HepG2 (cell line): ENCODE measurements around the gene MT1A. TPM values are rescaled to one million over a fixed set of nuclear protein-coding genes. Genes with fewer than 3 reads are reported as not detected.

Source experiments
- CC2D1A ChIP-seq: sonication (generic); formaldehyde crosslinking; IDR thresholded peaks from 2 replicates; pipeline ENCODE4 v1.8.1; 2023; ENCODE audit warnings: mild to moderate bottlenecking, missing genetic modification reagents
- ESRRA ChIP-seq: sonication (generic); formaldehyde crosslinking; IDR thresholded peaks from 2 replicates; pipeline ENCODE4 v1.5.1; 2020; ENCODE audit warnings: mild to moderate bottlenecking, low read depth, missing genetic modification reagents
- FOXK2 ChIP-seq: fragments of 450-650 bp; IDR thresholded peaks from 2 replicates; pipeline ENCODE4 v1.6.1; 2016
- HNF4A ChIP-seq: sonication (generic); formaldehyde crosslinking; IDR thresholded peaks from 2 replicates; pipeline ENCODE4 v1.4.0; 2020; ENCODE audit warnings: missing genetic modification reagents
- HOXA3 ChIP-seq: sonication (generic); formaldehyde crosslinking; IDR thresholded peaks from 2 replicates; pipeline ENCODE4 v1.5.0; 2020; ENCODE audit warnings: missing genetic modification reagents
- MAFK ChIP-seq, 2 experiments: IDR thresholded peaks in 1 of 2; conservative IDR thresholded peaks in 1 of 2; 2 replicates each; pipeline ENCODE4 v1.6.1; 2011; ENCODE audit warnings: improper control_type of control experiment in 2 of 2, low read length in 2 of 2
- NAIF1 ChIP-seq: sonication (generic); formaldehyde crosslinking; IDR thresholded peaks from 2 replicates; pipeline ENCODE4 v1.5.0; 2020; ENCODE audit warnings: mild to moderate bottlenecking, missing genetic modification reagents, borderline replicate concordance
- POLR2A ChIP-seq, 2 experiments: IDR thresholded peaks; 2 replicates each; pipeline ENCODE4 v1.6.1; 2011; ENCODE audit warnings: low read depth in 2 of 2, low read length in 2 of 2, mild to moderate bottlenecking in 1 of 2, moderate library complexity in 1 of 2; ENCODE audit not compliant: insufficient read depth in 1 of 2
- SRSF1 ChIP-seq: fragments of 200-400 bp; formaldehyde crosslinking; optimal IDR thresholded peaks from 2 replicates; pipeline ENCODE3; 2017; ENCODE audit warnings: mild to moderate bottlenecking, low read depth, low read length, moderate library complexity
- TBX2 ChIP-seq: sonication (generic); formaldehyde crosslinking; IDR thresholded peaks from 2 replicates; pipeline ENCODE4 v1.5.0; 2020; ENCODE audit warnings: missing genetic modification reagents, mild to moderate bottlenecking, borderline replicate concordance
- TBX3 ChIP-seq: fragments of 450-650 bp; IDR thresholded peaks from 2 replicates; pipeline ENCODE4 v1.6.1; 2017; ENCODE audit warnings: antibody characterized with exemption, mild to moderate bottlenecking, inconsistent platforms, borderline replicate concordance
- ZC3H13 ChIP-seq: sonication (generic); formaldehyde crosslinking; IDR thresholded peaks from 2 replicates; pipeline ENCODE4 v1.8.1; 2023; ENCODE audit warnings: mild to moderate bottlenecking, missing genetic modification reagents, moderate library complexity
- ZNF138 ChIP-seq: sonication (generic); formaldehyde crosslinking; IDR thresholded peaks from 2 replicates; pipeline ENCODE4 v1.5.0; 2020; ENCODE audit warnings: mild to moderate bottlenecking, low read depth, missing genetic modification reagents
- ZNF143 ChIP-seq: sonication (generic); formaldehyde crosslinking; IDR thresholded peaks from 2 replicates; pipeline ENCODE4 v1.4.0; 2020; ENCODE audit warnings: missing genetic modification reagents
- ZNF205 ChIP-seq: IDR thresholded peaks from 2 replicates; pipeline ENCODE4 v1.6.1; 2018; ENCODE audit warnings: missing biosample characterization, missing genetic modification reagents
- ZNF235 ChIP-seq: sonication (generic); formaldehyde crosslinking; IDR thresholded peaks from 2 replicates; pipeline ENCODE4 v1.8.1; 2023; ENCODE audit warnings: mild to moderate bottlenecking, missing genetic modification reagents, borderline replicate concordance
- ZNF619 ChIP-seq: sonication (generic); formaldehyde crosslinking; IDR thresholded peaks from 2 replicates; pipeline ENCODE4 v1.4.0; 2020; ENCODE audit warnings: mild to moderate bottlenecking, missing genetic modification reagents
- ZNF878 ChIP-seq: sonication (generic); formaldehyde crosslinking; IDR thresholded peaks from 2 replicates; pipeline ENCODE4 v1.8.1; 2023; ENCODE audit warnings: mild to moderate bottlenecking, missing genetic modification reagents, moderate library complexity
- polyA plus RNA-seq, 8 experiments: library from polyadenylated mRNA; depleted of rRNA in 3 of 8; stranded (reverse) in 7 of 8; unstranded in 1 of 8; fragments of >200 nt; fragmentation: Illumina TruSeq in 4 of 8; extraction: Trizol in 4 of 8; gene quantifications; 2 replicates each; pipeline versions ENCODE4 v1.2.1 to v1.2.3, GENCODE V29; 2011 to 2016; ENCODE audit warnings: low read depth in 4 of 8, missing spikeins in 1 of 8, mixed read lengths in 1 of 8; ENCODE audit not compliant: insufficient read depth in 1 of 8
- total RNA-seq, 5 experiments: library from RNA; depleted of rRNA; stranded (reverse); fragments of >200 nt; fragmentation: Illumina TruSeq; extraction: Trizol; gene quantifications; 2 replicates each; pipeline ENCODE4 v1.2.3, GENCODE V29; 2016; ENCODE audit warnings: low read depth in 1 of 5
- TF ChIP-seq, protein P1 (sequence below): sonication (generic); formaldehyde crosslinking; IDR thresholded peaks from 2 replicates; pipeline ENCODE4 v1.8.1; 2023; ENCODE audit warnings: mild to moderate bottlenecking, missing genetic modification reagents
- TF ChIP-seq, protein P2 (sequence below): sonication (generic); formaldehyde crosslinking; IDR thresholded peaks from 2 replicates; pipeline ENCODE4 v1.4.0; 2020; ENCODE audit warnings: missing genetic modification reagents
- TF ChIP-seq, protein P3 (sequence below): sonication (generic); formaldehyde crosslinking; IDR thresholded peaks from 2 replicates; pipeline ENCODE4 v1.8.1; 2023; ENCODE audit warnings: mild to moderate bottlenecking, missing genetic modification reagents, borderline replicate concordance
- TF ChIP-seq, protein P4 (sequence below): sonication (generic); formaldehyde crosslinking; conservative IDR thresholded peaks from 2 replicates; pipeline ENCODE4 v1.8.0; 2022; ENCODE audit warnings: low read depth, missing genetic modification reagents

MT1A gene
- total and polyA plus RNA-seq, 2 of the 13 experiments (the other 11 are each of a cell fraction or from before 2014, with no cell fraction given): 8.3 to 10.4 TPM

DNA sequence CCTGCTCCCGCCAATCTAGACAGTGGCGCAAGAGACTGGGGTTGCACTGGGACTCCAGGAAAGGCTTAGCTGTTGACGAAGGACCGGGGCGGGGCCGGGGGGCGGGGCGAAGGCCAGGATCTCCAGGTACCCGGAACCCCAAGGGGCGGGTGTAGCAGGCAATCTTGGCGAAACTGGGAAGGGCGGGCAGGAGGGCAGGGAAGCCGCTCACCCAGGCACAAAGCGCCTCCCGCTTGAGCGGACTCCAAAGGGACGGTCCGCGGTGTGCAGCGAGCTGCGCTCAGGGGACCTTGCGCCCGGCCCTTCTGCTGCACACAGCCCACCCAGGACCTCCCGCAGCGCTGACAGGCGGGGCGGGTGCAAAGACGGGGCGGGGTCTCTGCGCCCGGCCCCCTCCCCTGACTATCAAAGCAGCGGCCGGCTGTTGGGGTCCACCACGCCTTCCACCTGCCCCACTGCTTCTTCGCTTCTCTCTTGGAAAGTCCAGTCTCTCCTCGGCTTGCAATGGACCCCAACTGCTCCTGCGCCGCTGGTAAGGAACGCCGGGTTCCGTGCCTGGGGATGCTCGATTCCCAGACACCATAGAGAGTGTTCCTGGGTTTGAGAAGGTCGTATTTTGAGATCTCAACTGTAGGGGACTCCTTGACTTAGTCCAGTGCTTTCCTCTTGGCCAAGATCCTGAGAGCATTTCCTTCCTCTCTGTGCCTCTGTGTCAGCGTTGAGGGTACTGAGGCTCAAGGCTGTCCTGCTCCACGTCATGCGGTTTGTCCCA, 19.3 kb downstream of the MT1A start, which contains the start of gene MT1F (continued):
- TF ChIP-seq, protein P1, sequence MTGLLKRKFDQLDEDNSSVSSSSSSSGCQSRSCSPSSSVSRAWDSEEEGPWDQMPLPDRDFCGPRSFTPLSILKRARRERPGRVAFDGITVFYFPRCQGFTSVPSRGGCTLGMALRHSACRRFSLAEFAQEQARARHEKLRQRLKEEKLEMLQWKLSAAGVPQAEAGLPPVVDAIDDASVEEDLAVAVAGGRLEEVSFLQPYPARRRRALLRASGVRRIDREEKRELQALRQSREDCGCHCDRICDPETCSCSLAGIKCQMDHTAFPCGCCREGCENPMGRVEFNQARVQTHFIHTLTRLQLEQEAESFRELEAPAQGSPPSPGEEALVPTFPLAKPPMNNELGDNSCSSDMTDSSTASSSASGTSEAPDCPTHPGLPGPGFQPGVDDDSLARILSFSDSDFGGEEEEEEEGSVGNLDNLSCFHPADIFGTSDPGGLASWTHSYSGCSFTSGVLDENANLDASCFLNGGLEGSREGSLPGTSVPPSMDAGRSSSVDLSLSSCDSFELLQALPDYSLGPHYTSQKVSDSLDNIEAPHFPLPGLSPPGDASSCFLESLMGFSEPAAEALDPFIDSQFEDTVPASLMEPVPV (CRISPR knock-in tag): 0 out of 2 replicates have a peak, but pooled peaks have one; percentile 36
- TF ChIP-seq, protein P2, sequence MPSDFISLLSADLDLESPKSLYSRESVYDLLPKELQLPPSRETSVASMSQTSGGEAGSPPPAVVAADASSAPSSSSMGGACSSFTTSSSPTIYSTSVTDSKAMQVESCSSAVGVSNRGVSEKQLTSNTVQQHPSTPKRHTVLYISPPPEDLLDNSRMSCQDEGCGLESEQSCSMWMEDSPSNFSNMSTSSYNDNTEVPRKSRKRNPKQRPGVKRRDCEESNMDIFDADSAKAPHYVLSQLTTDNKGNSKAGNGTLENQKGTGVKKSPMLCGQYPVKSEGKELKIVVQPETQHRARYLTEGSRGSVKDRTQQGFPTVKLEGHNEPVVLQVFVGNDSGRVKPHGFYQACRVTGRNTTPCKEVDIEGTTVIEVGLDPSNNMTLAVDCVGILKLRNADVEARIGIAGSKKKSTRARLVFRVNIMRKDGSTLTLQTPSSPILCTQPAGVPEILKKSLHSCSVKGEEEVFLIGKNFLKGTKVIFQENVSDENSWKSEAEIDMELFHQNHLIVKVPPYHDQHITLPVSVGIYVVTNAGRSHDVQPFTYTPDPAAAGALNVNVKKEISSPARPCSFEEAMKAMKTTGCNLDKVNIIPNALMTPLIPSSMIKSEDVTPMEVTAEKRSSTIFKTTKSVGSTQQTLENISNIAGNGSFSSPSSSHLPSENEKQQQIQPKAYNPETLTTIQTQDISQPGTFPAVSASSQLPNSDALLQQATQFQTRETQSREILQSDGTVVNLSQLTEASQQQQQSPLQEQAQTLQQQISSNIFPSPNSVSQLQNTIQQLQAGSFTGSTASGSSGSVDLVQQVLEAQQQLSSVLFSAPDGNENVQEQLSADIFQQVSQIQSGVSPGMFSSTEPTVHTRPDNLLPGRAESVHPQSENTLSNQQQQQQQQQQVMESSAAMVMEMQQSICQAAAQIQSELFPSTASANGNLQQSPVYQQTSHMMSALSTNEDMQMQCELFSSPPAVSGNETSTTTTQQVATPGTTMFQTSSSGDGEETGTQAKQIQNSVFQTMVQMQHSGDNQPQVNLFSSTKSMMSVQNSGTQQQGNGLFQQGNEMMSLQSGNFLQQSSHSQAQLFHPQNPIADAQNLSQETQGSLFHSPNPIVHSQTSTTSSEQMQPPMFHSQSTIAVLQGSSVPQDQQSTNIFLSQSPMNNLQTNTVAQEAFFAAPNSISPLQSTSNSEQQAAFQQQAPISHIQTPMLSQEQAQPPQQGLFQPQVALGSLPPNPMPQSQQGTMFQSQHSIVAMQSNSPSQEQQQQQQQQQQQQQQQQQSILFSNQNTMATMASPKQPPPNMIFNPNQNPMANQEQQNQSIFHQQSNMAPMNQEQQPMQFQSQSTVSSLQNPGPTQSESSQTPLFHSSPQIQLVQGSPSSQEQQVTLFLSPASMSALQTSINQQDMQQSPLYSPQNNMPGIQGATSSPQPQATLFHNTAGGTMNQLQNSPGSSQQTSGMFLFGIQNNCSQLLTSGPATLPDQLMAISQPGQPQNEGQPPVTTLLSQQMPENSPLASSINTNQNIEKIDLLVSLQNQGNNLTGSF (CRISPR knock-in tag): peak; percentile 42; the same call in 1 of the 2 replicates
- no peak for TF ChIP-seq ZNF138 (CRISPR knock-in tag)
- peak; percentile 50 for TF ChIP-seq SRSF1
- TF ChIP-seq ZC3H13 (CRISPR knock-in tag): peak; percentile 62; the same call in 1 of the 2 replicates
- TF ChIP-seq CC2D1A: no peak
- TF ChIP-seq, protein P3, sequence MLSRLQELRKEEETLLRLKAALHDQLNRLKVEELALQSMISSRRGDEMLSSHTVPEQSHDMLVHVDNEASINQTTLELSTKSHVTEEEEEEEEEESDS (CRISPR knock-in tag): no peak
- TF ChIP-seq ZNF205 (CRISPR knock-in tag): 0 out of 2 replicates have a peak, but pooled peaks have one; percentile 41
- TF ChIP-seq, protein P4, sequence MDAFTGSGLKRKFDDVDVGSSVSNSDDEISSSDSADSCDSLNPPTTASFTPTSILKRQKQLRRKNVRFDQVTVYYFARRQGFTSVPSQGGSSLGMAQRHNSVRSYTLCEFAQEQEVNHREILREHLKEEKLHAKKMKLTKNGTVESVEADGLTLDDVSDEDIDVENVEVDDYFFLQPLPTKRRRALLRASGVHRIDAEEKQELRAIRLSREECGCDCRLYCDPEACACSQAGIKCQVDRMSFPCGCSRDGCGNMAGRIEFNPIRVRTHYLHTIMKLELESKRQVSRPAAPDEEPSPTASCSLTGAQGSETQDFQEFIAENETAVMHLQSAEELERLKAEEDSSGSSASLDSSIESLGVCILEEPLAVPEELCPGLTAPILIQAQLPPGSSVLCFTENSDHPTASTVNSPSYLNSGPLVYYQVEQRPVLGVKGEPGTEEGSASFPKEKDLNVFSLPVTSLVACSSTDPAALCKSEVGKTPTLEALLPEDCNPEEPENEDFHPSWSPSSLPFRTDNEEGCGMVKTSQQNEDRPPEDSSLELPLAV (CRISPR knock-in tag): no peak
- TF ChIP-seq HNF4A (CRISPR knock-in tag): peak; percentile 72
- no peak for TF ChIP-seq FOXK2
- TF ChIP-seq ZNF235 (CRISPR knock-in tag): peak; percentile 64; the same call in 1 of the 2 replicates
- no peak for TF ChIP-seq ZNF619 (CRISPR knock-in tag)
- no peak for TF ChIP-seq TBX3
- no peak for TF ChIP-seq MAFK (conservative IDR thresholded peaks at IDR 0.05 in 1 of 2, IDR thresholded peaks at IDR 0.05 in 1 of 2; ENCODE audit: low read length in 2 of 2)
- peak; percentile 86; the same call in 1 of the 2 replicates for TF ChIP-seq ESRRA (CRISPR knock-in tag)
- TF ChIP-seq ZNF143: peak; percentile 15; the same call in 1 of the 2 replicates
- TF ChIP-seq NAIF1 (CRISPR knock-in tag): no peak
- TF ChIP-seq TBX2 (CRISPR knock-in tag): no peak
- peak; percentile 38 to 75 for TF ChIP-seq POLR2A (IDR thresholded peaks at IDR 0.05; ENCODE audit: insufficient read depth in 1 of 2, low read depth in 2 of 2, low read length in 2 of 2)
- no peak for TF ChIP-seq ZNF878 (CRISPR knock-in tag)
- TF ChIP-seq HOXA3: peak; percentile 34; the same call in 1 of the 2 replicates
